Thoracic aorta (tissue), 2 donors: ENCODE data around the gene NEMF. TPM values are rescaled to one million over a fixed set of nuclear protein-coding genes. Genes with fewer than 3 reads are reported as not detected.
A peak's percentile ranks its signal among the peaks of the same experiment; 100 is the strongest.
"Not testable (repeated sequence)": the region's sequence is repeated elsewhere in the genome, so short reads cannot be mapped to it uniquely, and the experiment has no call there.

Experiments used
- ATAC-seq: fragments of 150-250 bp; one replicate; pipeline ENCODE4 v1.8.0; 2017; ENCODE audit warnings: low read depth; ENCODE audit not compliant: insufficient number of reproducible peaks, low FRiP score
- DNase-seq: peaks from one replicate; pipeline ENCODE4 v3.0.0-alpha.2; 2020; ENCODE audit warnings: low spot score
- H3K27ac ChIP-seq, 2 donors: fragments of 200-600 bp; sonication (generic); 1 replicate in 1 of 2; 2 replicates in 1 of 2; pipeline ENCODE4 v1.5.1; 2016; ENCODE audit warnings: mild to moderate bottlenecking in 2 of 2, moderate library complexity in 2 of 2
- H3K27me3 ChIP-seq: fragments of 200-600 bp; sonication (generic); replicated peaks from 2 replicates; pipeline ENCODE4 v1.6.0; 2016; ENCODE audit warnings: mild to moderate bottlenecking; ENCODE audit not compliant: insufficient read depth
- H3K36me3 ChIP-seq: fragments of 200-600 bp; sonication (generic); one replicate; pipeline ENCODE4 v1.5.1; 2016
- H3K4me1 ChIP-seq, 2 donors: fragments of 200-600 bp; sonication (generic); 1 replicate in 1 of 2; 2 replicates in 1 of 2; pipeline versions ENCODE4 v1.5.1 to v1.6.0; 2016; ENCODE audit warnings: low read depth in 2 of 2, mild to moderate bottlenecking in 1 of 2; ENCODE audit not compliant: control insufficient read depth in 1 of 2
- H3K4me3 ChIP-seq: fragments of 200-600 bp; sonication (generic); 2 replicates; pipeline ENCODE4 v1.5.1; 2016; ENCODE audit warnings: mild to moderate bottlenecking
- H3K9me3 ChIP-seq: fragments of 200-600 bp; sonication (generic); 2 replicates; pipeline ENCODE4 v1.5.1; 2016
- total RNA-seq, 2 donors: library from RNA; depleted of rRNA; stranded (reverse); fragments of >200 nt; gene quantifications; one replicate each; pipeline versions ENCODE4 v1.1.0 to v1.2.3, GENCODE V29; 2016
- TF ChIP-seq, protein P1 (sequence below): fragments of 200-600 bp; sonication (generic); IDR thresholded peaks from one replicate; pipeline ENCODE4 v1.5.1; 2019; ENCODE audit warnings: antibody characterized with exemption

The NEMF gene
- total RNA-seq, 2 donors from 2014 or later = 49.5 to 126 TPM

GRCh38 chr14:49896966-49897365 lies 44.4 kb upstream of the NEMF start:
- ATAC-seq (no peak), DNase-seq (no peak)
- no peak overlapping the region for H3K27ac ChIP-seq
- no peaks in the 10 kb centered on the region for H3K27me3 ChIP-seq
- H3K4me3 ChIP-seq = peak overlapping the region; percentile 86
- H3K36me3 ChIP-seq = no peaks in the 10 kb centered on the region
- peaks cover 34 to 54% of the 10 kb centered on the region in 2 donors for H3K4me1 ChIP-seq
- TF ChIP-seq, protein P1, sequence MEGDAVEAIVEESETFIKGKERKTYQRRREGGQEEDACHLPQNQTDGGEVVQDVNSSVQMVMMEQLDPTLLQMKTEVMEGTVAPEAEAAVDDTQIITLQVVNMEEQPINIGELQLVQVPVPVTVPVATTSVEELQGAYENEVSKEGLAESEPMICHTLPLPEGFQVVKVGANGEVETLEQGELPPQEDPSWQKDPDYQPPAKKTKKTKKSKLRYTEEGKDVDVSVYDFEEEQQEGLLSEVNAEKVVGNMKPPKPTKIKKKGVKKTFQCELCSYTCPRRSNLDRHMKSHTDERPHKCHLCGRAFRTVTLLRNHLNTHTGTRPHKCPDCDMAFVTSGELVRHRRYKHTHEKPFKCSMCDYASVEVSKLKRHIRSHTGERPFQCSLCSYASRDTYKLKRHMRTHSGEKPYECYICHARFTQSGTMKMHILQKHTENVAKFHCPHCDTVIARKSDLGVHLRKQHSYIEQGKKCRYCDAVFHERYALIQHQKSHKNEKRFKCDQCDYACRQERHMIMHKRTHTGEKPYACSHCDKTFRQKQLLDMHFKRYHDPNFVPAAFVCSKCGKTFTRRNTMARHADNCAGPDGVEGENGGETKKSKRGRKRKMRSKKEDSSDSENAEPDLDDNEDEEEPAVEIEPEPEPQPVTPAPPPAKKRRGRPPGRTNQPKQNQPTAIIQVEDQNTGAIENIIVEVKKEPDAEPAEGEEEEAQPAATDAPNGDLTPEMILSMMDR = no peak
- no peaks in the 10 kb centered on the region for H3K9me3 ChIP-seq

DNA sequence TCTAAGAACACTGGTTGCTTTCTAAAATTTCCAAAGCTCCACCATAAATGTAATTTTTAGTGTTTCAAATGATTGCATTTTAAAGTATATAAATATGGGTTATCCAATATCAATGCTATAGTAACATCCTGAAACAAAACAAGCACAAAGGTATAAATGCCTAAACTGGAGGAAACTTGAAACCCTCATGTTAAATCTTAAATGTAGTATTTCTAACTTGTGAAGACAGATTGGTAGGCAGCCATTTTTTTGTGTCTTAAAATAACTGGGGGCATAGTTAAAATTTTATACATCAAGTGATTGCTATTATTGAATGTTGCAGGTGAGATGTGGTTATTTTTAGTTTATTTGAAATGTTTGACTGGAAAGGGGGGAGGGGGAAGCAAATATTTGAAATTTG lies 43.7 kb upstream of the NEMF start:
- not testable (repeated sequence) for DNase-seq, H3K36me3 ChIP-seq, ATAC-seq, H3K9me3 ChIP-seq, H3K27ac ChIP-seq, H3K27me3 ChIP-seq
- Histone ChIP-seq H3K4me1 (peaks cover 38 to 57% of the 10 kb centered on the region in 2 donors), H3K4me3 (peak overlapping the region; percentile 86)

GRCh38 chr14:49895480-49895879 lies 42.9 kb upstream of the NEMF start:
- Histone ChIP-seq H3K36me3 (no peaks in the 10 kb centered on the region), H3K27ac (peak overlapping the region in 1 of 2 donors; percentile 34), H3K27me3 (no peaks in the 10 kb centered on the region), H3K4me3 (peak overlapping the region; percentile 86), H3K9me3 (no peaks in the 10 kb centered on the region), H3K4me1 (peaks cover 38 to 57% of the 10 kb centered on the region in 2 donors)
- no peak for DNase-seq
- TF ChIP-seq, protein P1 = no peak
- ATAC-seq = no peak

DNA sequence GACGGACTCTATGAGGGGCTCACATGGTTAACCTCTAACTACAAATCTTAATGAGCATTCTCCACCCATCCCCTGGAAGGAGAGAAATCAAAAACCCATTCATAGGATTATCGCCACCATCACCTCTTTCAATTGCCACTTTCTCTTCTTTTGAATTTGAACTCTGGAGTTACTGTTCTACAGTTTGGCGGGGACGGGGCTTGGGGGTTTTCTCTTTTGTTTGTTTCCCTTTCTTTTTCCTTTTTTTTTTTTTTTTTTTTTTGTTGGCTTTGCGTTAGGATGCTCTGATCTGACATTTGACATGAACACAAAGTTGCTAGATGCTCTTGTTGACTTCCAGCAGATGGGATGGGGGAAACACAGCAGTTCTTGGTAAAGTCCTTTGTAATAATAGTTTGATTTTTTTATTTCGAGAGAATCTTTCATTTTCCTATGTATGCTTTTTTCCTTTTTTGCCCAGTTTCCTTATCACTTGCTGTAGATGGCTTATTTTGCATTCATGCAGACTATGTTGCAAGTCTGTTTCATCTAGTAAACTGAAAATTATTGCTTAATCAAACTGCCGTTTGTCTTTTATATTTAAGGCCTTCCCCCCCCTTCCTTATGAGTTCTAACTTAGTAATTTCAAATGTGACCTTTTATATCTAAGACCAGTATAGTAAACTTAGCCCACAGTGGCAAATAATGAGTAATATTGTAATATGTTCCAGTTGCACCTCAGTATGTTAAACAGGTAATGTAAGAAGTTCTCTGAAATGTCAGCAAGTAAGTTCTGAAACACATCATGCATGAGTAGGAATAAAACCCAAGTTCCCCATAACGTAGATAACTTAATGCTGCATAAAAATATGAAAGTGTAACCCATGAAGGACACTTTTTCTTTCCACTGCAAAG lies 41.9 kb upstream of the NEMF start:
- DNase-seq, H3K27me3 ChIP-seq, H3K9me3 ChIP-seq, ATAC-seq, H3K36me3 ChIP-seq: not testable (repeated sequence)
- H3K27ac ChIP-seq = peak overlapping the region; percentile 99 to 100
- peak overlapping the region; percentile 86 for H3K4me3 ChIP-seq
- H3K4me1 ChIP-seq = peaks cover 38 to 57% of the 10 kb centered on the region in 2 donors

DNA sequence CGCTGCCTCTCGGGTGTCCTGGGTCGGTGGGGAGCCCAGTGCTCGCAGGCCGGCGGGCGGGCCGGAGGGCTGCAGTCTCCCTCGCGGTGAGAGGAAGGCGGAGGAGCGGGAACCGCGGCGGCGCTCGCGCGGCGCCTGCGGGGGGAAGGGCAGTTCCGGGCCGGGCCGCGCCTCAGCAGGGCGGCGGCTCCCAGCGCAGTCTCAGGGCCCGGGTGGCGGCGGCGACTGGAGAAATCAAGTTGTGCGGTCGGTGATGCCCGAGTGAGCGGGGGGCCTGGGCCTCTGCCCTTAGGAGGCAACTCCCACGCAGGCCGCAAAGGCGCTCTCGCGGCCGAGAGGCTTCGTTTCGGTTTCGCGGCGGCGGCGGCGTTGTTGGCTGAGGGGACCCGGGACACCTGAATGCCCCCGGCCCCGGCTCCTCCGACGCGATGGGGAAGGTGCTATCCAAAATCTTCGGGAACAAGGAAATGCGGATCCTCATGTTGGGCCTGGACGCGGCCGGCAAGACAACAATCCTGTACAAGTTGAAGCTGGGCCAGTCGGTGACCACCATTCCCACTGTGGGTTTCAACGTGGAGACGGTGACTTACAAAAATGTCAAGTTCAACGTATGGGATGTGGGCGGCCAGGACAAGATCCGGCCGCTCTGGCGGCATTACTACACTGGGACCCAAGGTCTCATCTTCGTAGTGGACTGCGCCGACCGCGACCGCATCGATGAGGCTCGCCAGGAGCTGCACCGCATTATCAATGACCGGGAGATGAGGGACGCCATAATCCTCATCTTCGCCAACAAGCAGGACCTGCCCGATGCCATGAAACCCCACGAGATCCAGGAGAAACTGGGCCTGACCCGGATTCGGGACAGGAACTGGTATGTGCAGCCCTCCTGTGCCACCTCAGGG lies 41.0 kb upstream of the NEMF start:
- TF ChIP-seq, protein P1 = no peak
- Histone ChIP-seq H3K4me3 (peak overlapping the region; percentile 86), H3K36me3 (no peaks in the 10 kb centered on the region), H3K4me1 (peaks cover 38 to 53% of the 10 kb centered on the region in 2 donors), H3K9me3 (no peaks in the 10 kb centered on the region), H3K27me3 (no peaks in the 10 kb centered on the region), H3K27ac (peak overlapping the region; percentile 99 to 100)
- DNase-seq (peak; percentile 13), ATAC-seq (peak; percentile 48)
